Left ventricle myocardium inferior (tissue), 1 donor: Measurements from ENCODE around the gene TMEM235. TPM values are rescaled to one million over a fixed set of nuclear protein-coding genes. Genes with fewer than 3 reads are reported as not detected.

ENCODE experiments used
- DNase-seq: peaks from one replicate; pipeline ENCODE4 v3.0.0-alpha.2; 2020
- H3K27ac ChIP-seq: fragments of 200-600 bp; replicated peaks from 2 replicates; pipeline ENCODE4 v1.8.0; 2021
- H3K27me3 ChIP-seq: fragments of 200-600 bp; 2 replicates; pipeline ENCODE4 v1.8.0; 2021; ENCODE audit warnings: low read depth
- H3K36me3 ChIP-seq: fragments of 200-600 bp; 2 replicates; pipeline ENCODE4 v1.8.0; 2021
- H3K4me1 ChIP-seq: fragments of 200-600 bp; 2 replicates; pipeline ENCODE4 v1.8.0; 2021
- H3K4me3 ChIP-seq: fragments of 200-600 bp; 2 replicates; pipeline ENCODE4 v1.8.0; 2021; ENCODE audit warnings: mild to moderate bottlenecking, moderate library complexity
- H3K9me3 ChIP-seq: fragments of 200-600 bp; replicated peaks from 2 replicates; pipeline ENCODE4 v1.8.0; 2021
- intact Hi-C: fragments of 100-400 bp; cut with micrococcal nuclease; formaldehyde crosslinking; loops from one replicate; pipeline ENCODE4 v1.11.0; 2022
- long read RNA-seq: library from polyadenylated mRNA; unstranded; transcript quantifications from one replicate; pipeline ENCODE4 v2.0.0, GENCODE V29; 2021
- total RNA-seq: library from RNA; stranded (reverse); fragmentation: NEBNext Ultra II Directional; extraction: Animal tissue kit (Norgen Biotek cat#: 25700); gene quantifications from one replicate; pipeline ENCODE4 v1.2.1, GENCODE V29; 2021
- TF ChIP-seq, protein P1 (sequence below): fragments of 200-600 bp; IDR thresholded peaks from 2 replicates; pipeline ENCODE4 v1.8.0; 2021; ENCODE audit warnings: antibody characterized with exemption, mild to moderate bottlenecking, borderline replicate concordance
- donor health status: DM: no; HTN: yes; CAD: no; lungs with severe emphysema.

Gene TMEM235
- not detected for total RNA-seq
- long read RNA-seq: 0 reads

DNA sequence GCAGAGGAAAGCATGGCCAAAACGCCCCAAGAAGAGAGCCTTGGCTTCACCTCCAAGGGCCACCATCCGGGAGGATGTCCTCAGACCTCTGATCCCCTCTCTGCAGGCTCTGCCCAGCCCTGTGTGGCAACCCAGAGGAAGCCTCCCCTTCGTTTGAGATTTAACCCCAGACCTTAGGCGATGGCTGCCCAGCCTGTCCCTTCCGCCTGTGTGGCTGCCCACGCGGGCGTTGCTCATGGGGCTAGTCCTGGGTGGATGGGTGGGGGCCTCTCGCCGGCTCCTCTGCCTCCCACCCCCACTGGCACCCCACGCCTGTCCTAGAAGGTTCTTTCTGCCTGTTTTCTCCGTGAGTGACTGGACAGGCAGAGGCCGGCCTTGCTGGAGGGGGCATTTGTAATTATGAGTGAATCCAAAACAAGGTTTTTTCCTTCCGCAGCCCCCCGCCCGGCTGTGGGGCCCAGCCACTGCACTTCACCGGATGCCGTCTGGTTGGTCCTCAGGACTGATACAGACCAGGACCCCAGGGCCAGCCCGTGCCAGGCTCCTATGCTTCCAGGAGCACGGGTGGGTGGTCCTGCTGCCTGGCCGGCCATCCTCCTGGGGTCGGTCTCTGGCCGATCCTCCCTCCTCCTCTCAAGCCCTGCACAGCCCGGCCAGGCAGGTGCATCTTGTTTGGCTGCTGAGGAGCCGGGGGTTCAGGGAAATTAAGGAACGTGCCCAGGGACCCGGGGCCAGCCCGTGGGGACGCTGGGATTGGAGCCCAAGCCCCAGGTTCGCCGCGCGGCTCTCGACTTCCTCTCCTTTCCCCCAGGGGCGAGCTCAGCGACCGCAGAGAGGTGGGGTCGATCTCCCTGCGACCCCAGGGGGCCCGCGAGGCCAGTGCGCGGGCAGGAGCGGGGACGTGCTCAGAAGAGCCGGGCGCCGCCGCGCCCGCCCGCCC is at the start of gene TMEM235:
Gene TMEM235, plus strand, starts transcription at position 636 of the 940 bp plus-strand sequence. CDS start 393 bp downstream, outside the sequence.
- no peak within 1 kb of the TSS for H3K4me3 ChIP-seq
- H3K4me1 ChIP-seq: peaks cover 12% of the 10 kb centered on the region
- no peaks in the 10 kb centered on the region for H3K36me3 ChIP-seq
- intact Hi-C loops: no loop called here
- TF ChIP-seq, protein P1, sequence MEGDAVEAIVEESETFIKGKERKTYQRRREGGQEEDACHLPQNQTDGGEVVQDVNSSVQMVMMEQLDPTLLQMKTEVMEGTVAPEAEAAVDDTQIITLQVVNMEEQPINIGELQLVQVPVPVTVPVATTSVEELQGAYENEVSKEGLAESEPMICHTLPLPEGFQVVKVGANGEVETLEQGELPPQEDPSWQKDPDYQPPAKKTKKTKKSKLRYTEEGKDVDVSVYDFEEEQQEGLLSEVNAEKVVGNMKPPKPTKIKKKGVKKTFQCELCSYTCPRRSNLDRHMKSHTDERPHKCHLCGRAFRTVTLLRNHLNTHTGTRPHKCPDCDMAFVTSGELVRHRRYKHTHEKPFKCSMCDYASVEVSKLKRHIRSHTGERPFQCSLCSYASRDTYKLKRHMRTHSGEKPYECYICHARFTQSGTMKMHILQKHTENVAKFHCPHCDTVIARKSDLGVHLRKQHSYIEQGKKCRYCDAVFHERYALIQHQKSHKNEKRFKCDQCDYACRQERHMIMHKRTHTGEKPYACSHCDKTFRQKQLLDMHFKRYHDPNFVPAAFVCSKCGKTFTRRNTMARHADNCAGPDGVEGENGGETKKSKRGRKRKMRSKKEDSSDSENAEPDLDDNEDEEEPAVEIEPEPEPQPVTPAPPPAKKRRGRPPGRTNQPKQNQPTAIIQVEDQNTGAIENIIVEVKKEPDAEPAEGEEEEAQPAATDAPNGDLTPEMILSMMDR: no peak
- peaks cover 48% of the 10 kb centered on the region for H3K27me3 ChIP-seq
- no peak for DNase-seq
- no peak within 1 kb of the TSS for H3K27ac ChIP-seq
- H3K9me3 ChIP-seq: no peaks in the 10 kb centered on the region

DNA sequence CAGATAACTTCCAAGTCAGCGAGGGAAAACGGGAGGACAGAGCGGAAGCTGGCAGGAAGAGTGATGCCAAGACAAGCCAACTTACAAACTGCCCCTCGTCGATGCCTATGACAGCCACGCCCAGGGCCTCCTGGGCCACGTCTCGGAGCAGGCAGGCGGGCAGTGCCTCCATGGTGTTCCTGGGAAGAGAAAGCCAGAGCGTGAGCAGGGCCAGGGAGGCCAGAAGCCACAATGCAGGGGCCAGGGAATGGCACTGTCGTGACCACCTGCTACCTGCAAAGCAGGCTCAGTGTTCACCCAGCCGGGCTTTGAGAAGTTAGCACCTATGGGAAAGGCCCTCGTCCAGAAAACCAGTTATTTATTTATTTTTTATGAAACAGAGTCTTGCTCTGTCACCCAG is 48.9 kb upstream of the TMEM235 start:
- H3K27ac ChIP-seq: no peak overlapping the region
- H3K36me3 ChIP-seq: no peaks in the 10 kb centered on the region
- TF ChIP-seq, protein P1: no peak
- H3K4me3 ChIP-seq: no peak overlapping the region
- H3K27me3 ChIP-seq: no peaks in the 10 kb centered on the region
- peaks cover 20% of the 10 kb centered on the region for H3K4me1 ChIP-seq
- H3K9me3 ChIP-seq: no peaks in the 10 kb centered on the region
- intact Hi-C loops: no loop called here
- no peak for DNase-seq

DNA sequence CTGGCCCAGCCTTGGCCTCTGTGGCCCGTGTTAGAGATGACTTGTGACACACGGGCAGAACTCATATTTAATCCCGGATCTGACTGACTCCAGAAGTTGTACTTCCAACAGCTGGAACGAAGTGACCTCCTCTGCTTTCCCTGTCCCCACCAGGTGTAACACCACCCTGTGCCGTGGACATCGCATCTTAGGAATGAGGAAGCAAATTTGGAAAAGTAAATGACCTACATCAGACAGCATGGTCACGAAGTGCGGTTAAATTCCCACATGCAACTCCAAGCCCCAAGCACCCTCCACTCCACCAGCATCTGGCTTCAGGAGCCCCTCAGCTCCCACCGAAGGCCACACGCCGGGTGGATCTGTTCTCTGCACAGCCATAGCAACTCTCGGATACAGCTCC is 47.5 kb upstream of the TMEM235 start:
- TF ChIP-seq, protein P1: no peak
- no peak for DNase-seq
- no peaks in the 10 kb centered on the region for H3K9me3 ChIP-seq
- H3K27ac ChIP-seq: no peak overlapping the region
- H3K27me3 ChIP-seq: no peaks in the 10 kb centered on the region
- intact Hi-C loops: no loop called here
- peaks cover 34% of the 10 kb centered on the region for H3K4me1 ChIP-seq
- H3K4me3 ChIP-seq: no peak overlapping the region
- no peaks in the 10 kb centered on the region for H3K36me3 ChIP-seq

DNA sequence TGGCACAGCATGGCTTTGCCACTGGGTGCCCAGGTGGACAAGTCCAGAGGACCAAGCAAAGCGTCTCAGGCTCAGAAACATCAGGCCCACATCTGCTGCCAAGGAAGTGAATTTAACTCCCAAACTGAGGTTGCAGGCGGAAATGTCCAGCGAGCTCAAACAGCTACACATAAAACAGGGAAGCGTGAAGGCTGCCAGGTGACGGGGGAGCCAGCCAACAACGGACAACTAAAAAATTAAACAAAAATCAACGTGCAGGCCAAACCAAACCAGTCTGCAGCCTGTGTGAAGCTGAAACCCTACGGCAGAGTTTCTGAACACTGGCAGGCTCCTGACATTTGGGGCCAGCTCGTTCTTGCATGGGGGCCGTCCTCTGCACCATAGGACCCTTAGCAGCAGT is 47.1 kb upstream of the TMEM235 start:
- H3K4me3 ChIP-seq: no peak overlapping the region
- TF ChIP-seq, protein P1: no peak
- H3K4me1 ChIP-seq: peaks cover 35% of the 10 kb centered on the region
- H3K9me3 ChIP-seq: no peaks in the 10 kb centered on the region
- H3K27me3 ChIP-seq: no peaks in the 10 kb centered on the region
- no peak for DNase-seq
- intact Hi-C loops: no loop called here
- H3K27ac ChIP-seq: no peak overlapping the region
- no peaks in the 10 kb centered on the region for H3K36me3 ChIP-seq

DNA sequence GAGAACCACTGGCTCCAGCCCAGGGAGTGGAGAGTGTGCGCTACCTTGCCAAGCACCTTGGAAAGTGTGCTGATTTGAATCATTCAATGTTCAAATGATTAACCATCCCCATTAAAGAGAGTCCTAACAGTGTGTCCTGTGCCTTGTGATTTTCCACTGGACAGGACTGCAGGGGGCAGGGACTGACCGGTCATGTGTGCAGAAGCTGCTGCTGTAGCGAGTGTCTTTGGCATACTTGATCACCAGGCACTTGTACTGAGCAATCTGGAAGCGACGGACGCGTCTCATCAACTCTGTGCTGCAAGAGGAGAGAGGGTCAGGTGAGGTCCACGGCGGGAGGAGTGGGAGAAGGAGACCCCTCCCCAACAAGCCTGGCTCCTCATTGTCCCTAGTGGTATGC is 46.6 kb upstream of the TMEM235 start:
- Histone ChIP-seq H3K27me3 (no peaks in the 10 kb centered on the region), H3K4me1 (peaks cover 38% of the 10 kb centered on the region), H3K9me3 (no peaks in the 10 kb centered on the region), H3K36me3 (no peaks in the 10 kb centered on the region), H3K4me3 (no peak overlapping the region), H3K27ac (no peak overlapping the region)
- intact Hi-C loops: no loop called here
- TF ChIP-seq, protein P1: no peak
- no peak for DNase-seq
